Measurements from ENCODE around the gene SARDH.
A peak's percentile ranks its signal among the peaks of the same experiment; 100 is the strongest.

The SARDH gene

DNA sequence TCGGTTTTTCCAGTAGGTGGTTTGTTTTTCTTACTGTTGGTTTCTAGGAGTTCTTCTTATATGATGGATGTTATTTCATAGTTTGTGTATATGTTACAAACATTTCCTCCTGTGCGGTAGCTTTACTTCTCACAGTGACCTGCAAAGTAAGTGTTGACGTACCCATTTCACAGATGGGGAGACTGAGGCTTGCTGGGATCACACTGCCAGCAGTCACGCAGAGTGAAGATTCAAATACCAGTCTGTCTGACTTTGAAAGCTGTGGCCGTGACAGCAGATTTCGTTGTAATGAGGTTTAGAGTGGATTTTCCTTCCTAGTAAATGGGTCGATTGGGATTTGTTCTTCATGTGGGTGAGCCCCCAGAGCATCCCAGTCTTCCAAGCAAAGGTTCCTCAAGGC lies 89.0 kb downstream of the SARDH start (continued):
- TF ChIP-seq, protein P1, sequence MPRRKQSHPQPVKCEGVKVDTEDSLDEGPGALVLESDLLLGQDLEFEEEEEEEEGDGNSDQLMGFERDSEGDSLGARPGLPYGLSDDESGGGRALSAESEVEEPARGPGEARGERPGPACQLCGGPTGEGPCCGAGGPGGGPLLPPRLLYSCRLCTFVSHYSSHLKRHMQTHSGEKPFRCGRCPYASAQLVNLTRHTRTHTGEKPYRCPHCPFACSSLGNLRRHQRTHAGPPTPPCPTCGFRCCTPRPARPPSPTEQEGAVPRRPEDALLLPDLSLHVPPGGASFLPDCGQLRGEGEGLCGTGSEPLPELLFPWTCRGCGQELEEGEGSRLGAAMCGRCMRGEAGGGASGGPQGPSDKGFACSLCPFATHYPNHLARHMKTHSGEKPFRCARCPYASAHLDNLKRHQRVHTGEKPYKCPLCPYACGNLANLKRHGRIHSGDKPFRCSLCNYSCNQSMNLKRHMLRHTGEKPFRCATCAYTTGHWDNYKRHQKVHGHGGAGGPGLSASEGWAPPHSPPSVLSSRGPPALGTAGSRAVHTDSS (tag by site-specific recombination; IDR thresholded peaks at IDR 0.05), result no peak
- TF ChIP-seq IKZF3 (tag by site-specific recombination; IDR thresholded peaks at IDR 0.05), result no peak
- TF ChIP-seq ZNF514 (tag by site-specific recombination; IDR thresholded peaks at IDR 0.05), result no peak
- TF ChIP-seq, protein P2, sequence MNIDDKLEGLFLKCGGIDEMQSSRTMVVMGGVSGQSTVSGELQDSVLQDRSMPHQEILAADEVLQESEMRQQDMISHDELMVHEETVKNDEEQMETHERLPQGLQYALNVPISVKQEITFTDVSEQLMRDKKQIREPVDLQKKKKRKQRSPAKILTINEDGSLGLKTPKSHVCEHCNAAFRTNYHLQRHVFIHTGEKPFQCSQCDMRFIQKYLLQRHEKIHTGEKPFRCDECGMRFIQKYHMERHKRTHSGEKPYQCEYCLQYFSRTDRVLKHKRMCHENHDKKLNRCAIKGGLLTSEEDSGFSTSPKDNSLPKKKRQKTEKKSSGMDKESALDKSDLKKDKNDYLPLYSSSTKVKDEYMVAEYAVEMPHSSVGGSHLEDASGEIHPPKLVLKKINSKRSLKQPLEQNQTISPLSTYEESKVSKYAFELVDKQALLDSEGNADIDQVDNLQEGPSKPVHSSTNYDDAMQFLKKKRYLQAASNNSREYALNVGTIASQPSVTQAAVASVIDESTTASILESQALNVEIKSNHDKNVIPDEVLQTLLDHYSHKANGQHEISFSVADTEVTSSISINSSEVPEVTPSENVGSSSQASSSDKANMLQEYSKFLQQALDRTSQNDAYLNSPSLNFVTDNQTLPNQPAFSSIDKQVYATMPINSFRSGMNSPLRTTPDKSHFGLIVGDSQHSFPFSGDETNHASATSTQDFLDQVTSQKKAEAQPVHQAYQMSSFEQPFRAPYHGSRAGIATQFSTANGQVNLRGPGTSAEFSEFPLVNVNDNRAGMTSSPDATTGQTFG (tag by site-specific recombination; IDR thresholded peaks at IDR 0.05; ENCODE audit: borderline replicate concordance), result no peak
- no peak for TF ChIP-seq GLIS2 (tag by site-specific recombination; IDR thresholded peaks at IDR 0.05)
- TF ChIP-seq, protein P3, sequence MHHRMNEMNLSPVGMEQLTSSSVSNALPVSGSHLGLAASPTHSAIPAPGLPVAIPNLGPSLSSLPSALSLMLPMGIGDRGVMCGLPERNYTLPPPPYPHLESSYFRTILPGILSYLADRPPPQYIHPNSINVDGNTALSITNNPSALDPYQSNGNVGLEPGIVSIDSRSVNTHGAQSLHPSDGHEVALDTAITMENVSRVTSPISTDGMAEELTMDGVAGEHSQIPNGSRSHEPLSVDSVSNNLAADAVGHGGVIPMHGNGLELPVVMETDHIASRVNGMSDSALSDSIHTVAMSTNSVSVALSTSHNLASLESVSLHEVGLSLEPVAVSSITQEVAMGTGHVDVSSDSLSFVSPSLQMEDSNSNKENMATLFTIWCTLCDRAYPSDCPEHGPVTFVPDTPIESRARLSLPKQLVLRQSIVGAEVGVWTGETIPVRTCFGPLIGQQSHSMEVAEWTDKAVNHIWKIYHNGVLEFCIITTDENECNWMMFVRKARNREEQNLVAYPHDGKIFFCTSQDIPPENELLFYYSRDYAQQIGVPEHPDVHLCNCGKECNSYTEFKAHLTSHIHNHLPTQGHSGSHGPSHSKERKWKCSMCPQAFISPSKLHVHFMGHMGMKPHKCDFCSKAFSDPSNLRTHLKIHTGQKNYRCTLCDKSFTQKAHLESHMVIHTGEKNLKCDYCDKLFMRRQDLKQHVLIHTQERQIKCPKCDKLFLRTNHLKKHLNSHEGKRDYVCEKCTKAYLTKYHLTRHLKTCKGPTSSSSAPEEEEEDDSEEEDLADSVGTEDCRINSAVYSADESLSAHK (tag by site-specific recombination; IDR thresholded peaks at IDR 0.05), result no peak

DNA sequence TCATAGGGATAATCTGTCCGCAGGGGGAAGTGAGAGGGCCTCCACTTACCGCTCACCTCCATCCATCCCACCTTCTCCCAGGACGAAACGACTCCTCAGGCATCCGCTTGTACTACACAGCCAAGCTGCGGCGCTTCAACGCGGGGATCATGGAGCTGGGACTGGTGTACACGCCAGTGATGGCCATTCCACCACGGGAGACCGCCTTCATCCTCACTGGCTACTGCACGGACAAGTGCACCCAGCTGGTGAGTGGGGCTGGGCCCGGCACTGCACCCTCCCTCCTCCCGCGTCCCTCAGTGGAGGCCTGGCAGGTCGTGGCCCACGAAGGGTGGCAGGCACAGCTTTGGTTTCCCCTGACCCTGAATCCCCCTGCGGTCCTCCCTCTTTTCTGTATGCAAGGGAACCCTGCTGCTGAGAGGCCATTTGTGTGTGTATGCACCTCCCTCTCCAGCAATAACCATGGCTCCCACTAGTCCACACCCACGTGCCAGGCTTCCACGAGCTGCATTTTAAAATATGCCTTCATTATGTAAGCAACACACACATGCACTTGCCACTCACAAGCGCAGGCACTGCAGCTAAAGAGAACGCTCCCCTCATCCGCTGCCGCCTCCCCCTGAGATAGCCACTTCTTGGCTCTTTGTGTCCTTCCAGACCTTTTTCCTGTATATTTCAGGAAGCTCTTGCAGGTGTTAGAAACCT lies 90.2 kb downstream of the SARDH start:
- H3K36me3 ChIP-seq (ENCODE audit: control insufficient read depth in 2 of 2, insufficient read depth in 1 of 2, low read length in 2 of 2), result no peaks in the 10 kb centered on the region
- CTCF ChIA-PET, result interaction anchor here (1.3 kb wide), 1 partner anchor 12 kb away, joined by 3 read pairs; the partner anchor contains the start of gene DBH
- no peak overlapping the region for H3K4me3 ChIP-seq (ENCODE audit: low read depth, low read length)
- no peak for TF ChIP-seq YY1 (tag by site-specific recombination; IDR thresholded peaks at IDR 0.05)
- TF ChIP-seq EGR2 (tag by site-specific recombination; IDR thresholded peaks at IDR 0.05; ENCODE audit: low read depth), result peak; percentile 35; the same call in 1 of the 2 replicates
- TF ChIP-seq ZNF623 (tag by site-specific recombination; IDR thresholded peaks at IDR 0.05), result no peak
- TF ChIP-seq ZNF335 (tag by site-specific recombination; conservative IDR thresholded peaks at IDR 0.05), result no peak
- TF ChIP-seq ZNF366 (tag by site-specific recombination; conservative IDR thresholded peaks at IDR 0.05), result no peak
- POLR2A ChIA-PET, result interaction anchor here (0.7 kb wide), 1 partner anchor 75 kb away, joined by 3 read pairs; no protein-coding TSS in a partner anchor
- no peak overlapping the region for H3K27ac ChIP-seq (ENCODE audit: extremely low read depth, low read depth, low read length)
- no peaks in the 10 kb centered on the region for H3K9me3 ChIP-seq (ENCODE audit: control insufficient read depth, insufficient read depth, low read depth, low read length)
- no peaks in the 10 kb centered on the region for H3K4me1 ChIP-seq (ENCODE audit: control insufficient read depth, insufficient read depth, low read length)

DNA sequence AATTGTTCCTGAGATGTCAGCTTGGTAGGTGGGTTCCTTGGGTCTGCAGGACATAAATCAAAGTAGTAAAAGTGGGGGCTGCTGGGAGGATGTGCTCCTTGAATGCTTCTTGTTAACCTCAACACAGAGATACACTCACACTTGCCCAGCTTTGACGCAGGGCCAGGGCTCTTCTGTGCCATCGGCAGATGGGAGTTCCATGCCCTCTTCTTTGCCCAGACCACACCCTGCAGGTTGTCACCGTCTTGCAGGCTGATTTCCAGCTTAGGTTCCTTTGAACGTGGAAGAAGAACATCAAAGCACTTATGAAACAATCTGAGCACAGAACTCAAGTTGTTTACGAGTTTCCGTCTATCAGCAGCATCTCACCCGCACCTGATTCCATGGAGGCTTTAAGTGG lies 91.0 kb downstream of the SARDH start:
- no peaks in the 10 kb centered on the region for H3K36me3 ChIP-seq (ENCODE audit: control insufficient read depth in 2 of 2, insufficient read depth in 1 of 2, low read length in 2 of 2)
- no peaks in the 10 kb centered on the region for H3K9me3 ChIP-seq (ENCODE audit: control insufficient read depth, insufficient read depth, low read depth, low read length)
- H3K27ac ChIP-seq (ENCODE audit: extremely low read depth, low read depth, low read length), result no peak overlapping the region
- H3K4me3 ChIP-seq (ENCODE audit: low read depth, low read length), result no peak overlapping the region
- no peaks in the 10 kb centered on the region for H3K4me1 ChIP-seq (ENCODE audit: control insufficient read depth, insufficient read depth, low read length)
- ChIA-PET POLR2A (interaction anchor here (0.7 kb wide), 1 partner anchor 75 kb away, joined by 3 read pairs; no protein-coding TSS in a partner anchor), CTCF (interaction anchor here (1.3 kb wide), 1 partner anchor 11 kb away, joined by 3 read pairs; the partner anchor contains the start of gene DBH)
- no peak for TF ChIP-seq ZNF292 (tag by site-specific recombination; IDR thresholded peaks at IDR 0.05; ENCODE audit: borderline replicate concordance, low read depth)
- no peak for TF ChIP-seq ZNF791 (tag by site-specific recombination; IDR thresholded peaks at IDR 0.05)
- TF ChIP-seq ZNF677 (tag by site-specific recombination; IDR thresholded peaks at IDR 0.05), result no peak
- TF ChIP-seq, protein P4, sequence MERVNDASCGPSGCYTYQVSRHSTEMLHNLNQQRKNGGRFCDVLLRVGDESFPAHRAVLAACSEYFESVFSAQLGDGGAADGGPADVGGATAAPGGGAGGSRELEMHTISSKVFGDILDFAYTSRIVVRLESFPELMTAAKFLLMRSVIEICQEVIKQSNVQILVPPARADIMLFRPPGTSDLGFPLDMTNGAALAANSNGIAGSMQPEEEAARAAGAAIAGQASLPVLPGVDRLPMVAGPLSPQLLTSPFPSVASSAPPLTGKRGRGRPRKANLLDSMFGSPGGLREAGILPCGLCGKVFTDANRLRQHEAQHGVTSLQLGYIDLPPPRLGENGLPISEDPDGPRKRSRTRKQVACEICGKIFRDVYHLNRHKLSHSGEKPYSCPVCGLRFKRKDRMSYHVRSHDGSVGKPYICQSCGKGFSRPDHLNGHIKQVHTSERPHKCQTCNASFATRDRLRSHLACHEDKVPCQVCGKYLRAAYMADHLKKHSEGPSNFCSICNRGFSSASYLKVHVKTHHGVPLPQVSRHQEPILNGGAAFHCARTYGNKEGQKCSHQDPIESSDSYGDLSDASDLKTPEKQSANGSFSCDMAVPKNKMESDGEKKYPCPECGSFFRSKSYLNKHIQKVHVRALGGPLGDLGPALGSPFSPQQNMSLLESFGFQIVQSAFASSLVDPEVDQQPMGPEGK (tag by site-specific recombination; IDR thresholded peaks at IDR 0.05), result no peak
- no peak for TF ChIP-seq SALL2 (tag by site-specific recombination; IDR thresholded peaks at IDR 0.05; ENCODE audit: borderline replicate concordance)
- TF ChIP-seq, protein P5, sequence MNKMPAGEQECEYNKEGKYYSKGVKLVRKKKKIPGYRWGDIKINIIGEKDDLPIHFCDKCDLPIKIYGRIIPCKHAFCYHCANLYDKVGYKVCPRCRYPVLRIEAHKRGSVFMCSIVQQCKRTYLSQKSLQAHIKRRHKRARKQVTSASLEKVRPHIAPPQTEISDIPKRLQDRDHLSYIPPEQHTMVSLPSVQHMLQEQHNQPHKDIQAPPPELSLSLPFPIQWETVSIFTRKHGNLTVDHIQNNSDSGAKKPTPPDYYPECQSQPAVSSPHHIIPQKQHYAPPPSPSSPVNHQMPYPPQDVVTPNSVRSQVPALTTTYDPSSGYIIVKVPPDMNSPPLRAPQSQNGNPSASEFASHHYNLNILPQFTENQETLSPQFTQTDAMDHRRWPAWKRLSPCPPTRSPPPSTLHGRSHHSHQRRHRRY (tag by site-specific recombination; IDR thresholded peaks at IDR 0.05), result no peak
- TF ChIP-seq ZNF623 (tag by site-specific recombination; IDR thresholded peaks at IDR 0.05), result no peak
- no peak for TF ChIP-seq ZNF747 (tag by site-specific recombination; IDR thresholded peaks at IDR 0.05)
- TF ChIP-seq, protein P6, sequence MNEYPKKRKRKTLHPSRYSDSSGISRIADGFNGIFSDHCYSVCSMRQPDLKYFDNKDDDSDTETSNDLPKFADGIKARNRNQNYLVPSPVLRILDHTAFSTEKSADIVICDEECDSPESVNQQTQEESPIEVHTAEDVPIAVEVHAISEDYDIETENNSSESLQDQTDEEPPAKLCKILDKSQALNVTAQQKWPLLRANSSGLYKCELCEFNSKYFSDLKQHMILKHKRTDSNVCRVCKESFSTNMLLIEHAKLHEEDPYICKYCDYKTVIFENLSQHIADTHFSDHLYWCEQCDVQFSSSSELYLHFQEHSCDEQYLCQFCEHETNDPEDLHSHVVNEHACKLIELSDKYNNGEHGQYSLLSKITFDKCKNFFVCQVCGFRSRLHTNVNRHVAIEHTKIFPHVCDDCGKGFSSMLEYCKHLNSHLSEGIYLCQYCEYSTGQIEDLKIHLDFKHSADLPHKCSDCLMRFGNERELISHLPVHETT (tag by site-specific recombination; IDR thresholded peaks at IDR 0.05), result no peak

All from HEK293 (cell line).